Stimulated activated CD4-positive, alpha-beta T cell treated with anti-CD3 and anti-CD28 coated beads, Interleukin-4, amount 100 ng/mL, for 48 hours (primary cell): ENCODE results near the gene CD248.
"Not testable (repeated sequence)": the region's sequence is repeated elsewhere in the genome, so short reads cannot be mapped to it uniquely, and the experiment has no call there.

Experiments used
- DNase-seq, 2 donors: peaks; one replicate each; pipeline ENCODE4 v3.0.0-alpha.2; 2020; ENCODE audit warnings: low read depth in 2 of 2

CD248 gene

GRCh38 chr11:66289548-66290329, 27.1 kb downstream of the CD248 start:
- DNase-seq, result peak; percentile 76 to 82

GRCh38 chr11:66288671-66289547, 27.9 kb downstream of the CD248 start, which contains the start of gene YIF1A:
Gene YIF1A (minus strand): TSS chr11:66289143. CDS start chr11:66288985, 158 bp downstream.
- peak; percentile 93 to 98 for DNase-seq

DNA sequence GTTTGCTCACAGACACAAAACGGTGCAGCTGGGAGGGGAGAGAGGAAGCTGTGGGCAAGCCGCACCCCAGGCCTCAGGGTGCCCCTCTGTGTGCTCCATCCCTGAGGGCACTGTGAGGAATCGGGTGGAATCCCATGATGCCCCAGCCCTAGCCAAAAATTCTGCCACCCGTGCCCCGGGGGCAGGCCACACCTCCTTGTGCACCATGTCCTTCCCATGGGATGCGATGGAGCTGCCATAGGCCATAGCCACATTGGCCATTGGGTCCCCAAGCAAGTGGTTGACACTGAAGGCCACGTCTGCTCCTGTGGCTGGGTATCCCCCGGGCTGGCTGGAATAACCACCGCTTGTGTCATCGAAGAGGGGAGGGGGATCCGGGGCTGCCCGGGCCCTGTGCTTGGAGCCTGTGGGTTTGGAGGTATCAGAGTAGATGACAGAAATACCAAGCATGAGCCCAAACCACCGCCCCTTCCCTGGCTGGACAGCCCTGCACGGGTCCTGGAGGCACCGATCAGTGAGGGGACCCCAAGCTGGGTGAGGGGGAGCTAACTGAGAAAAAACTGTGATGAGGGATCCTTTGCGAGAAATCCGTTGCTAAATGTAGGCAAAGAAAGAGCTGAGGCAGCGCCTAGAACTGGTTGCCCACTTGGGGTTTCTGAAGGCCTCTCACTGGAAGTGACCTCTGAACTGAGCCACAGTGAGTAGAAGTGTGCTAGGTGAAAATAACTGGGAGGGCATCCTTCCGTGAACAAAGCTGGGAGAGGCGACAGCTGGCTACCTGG, 28.8 kb downstream of the CD248 start:
- no peak for DNase-seq

- no peak for DNase-seq
Observed at GRCh38 chr11:66287211-66287888, 29.5 kb downstream of the CD248 start.

DNA sequence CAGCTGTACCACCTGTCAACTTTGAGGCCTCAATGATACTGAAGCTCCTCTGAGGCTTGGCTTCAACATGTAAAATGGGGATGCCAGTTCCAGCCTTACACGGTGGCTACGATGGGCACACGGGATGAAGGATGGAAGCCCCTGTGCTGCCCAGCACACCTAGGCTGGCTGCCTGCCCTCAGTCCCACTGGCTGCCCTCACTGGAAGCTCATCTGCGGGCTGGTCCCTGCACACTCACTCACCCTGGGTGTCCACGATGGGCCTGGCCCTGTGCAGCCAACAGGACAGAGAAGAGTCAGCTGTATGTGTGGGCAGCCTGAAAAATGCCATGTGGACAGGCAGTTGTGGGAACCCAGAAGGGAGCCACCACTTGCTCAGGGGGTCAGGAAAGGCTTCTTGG, 30.1 kb downstream of the CD248 start:
- DNase-seq, result no peak

- no peak for DNase-seq
Observed at GRCh38 chr11:66285250-66285947, 31.4 kb downstream of the CD248 start.

DNA sequence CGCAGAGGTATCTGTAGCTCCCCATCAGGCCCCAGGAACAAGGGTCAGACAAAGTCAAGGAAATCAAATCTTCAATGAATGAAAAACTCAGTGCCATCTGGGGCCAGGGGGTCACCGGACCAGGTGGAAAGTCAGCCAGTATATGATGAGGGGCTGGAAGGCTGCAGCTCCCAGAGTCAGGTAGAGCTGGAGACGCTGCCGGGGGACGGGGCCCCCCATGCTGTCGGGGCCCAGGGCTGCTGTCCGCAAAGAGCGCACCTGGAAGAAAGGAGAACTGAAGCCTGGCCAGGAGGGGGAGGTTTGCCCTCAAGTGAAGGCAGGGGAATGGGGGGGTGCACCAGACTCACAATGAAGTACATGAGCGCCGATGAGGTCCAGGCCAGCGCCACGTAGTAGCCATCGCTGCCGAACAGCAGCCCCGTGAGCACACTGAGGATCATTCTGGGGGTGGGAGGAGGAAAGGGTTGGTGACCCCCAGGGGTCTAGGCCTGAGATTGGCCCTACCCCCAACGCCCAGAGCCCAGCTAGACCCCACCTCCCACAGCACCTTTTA, 32.2 kb downstream of the CD248 start:
- no peak for DNase-seq

GRCh38 chr11:66283461-66284105, 33.3 kb downstream of the CD248 start:
- DNase-seq, result no peak

DNA sequence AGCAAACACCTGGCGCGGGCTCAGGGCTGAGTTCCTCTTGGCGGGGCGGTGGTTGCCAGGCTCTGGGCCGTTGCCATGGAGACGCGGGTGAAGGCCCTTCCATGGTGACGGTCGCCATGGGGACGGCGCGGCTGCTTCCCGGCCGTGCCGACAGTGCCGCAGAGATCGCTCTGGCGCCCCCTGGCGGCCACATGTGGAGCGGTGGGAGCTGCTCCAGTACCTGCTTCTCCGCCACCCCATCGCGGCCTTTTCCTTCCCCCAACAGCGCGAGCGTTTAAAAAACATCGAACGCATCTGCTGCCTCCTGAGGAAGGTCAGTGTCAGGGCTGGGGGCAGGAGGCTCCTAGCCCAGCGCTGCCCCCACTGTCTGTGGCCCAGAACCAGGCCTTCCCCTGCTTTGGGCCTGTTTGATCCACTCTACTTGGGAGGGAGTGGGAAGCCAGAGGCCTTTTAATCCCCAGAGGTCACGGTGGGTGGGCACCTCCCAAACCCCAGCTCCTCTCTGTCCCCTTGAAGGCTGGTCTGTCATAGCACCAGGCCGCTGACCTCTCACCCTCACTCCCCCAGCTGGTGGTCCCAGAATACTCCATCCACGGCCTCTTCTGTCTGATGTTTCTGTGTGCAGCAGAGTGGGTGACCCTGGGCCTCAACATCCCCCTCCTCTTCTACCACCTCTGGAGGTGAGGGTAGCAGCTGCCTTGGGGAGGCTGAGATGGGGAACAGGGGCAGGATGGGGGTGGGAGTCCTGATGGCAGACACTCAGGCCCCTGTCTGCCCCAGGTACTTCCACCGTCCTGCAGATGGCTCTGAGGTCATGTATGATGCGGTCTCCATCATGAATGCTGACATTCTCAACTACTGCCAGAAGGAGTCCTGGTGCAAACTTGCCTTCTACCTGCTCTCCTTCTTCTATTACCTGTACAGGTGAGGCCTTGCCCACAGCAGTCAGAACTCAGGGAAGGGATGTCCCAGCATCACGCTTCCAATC, 34.1 kb downstream of the CD248 start:
- DNase-seq, result peak; percentile 99 to 100

- no peak for DNase-seq
Observed at GRCh38 chr11:66281776-66282467, 34.9 kb downstream of the CD248 start.

- no peak for DNase-seq
Observed at GRCh38 chr11:66281001-66281400, 35.8 kb downstream of the CD248 start.

GRCh38 chr11:66280428-66280827, 36.4 kb downstream of the CD248 start:
- no peak for DNase-seq

GRCh38 chr11:66279092-66279734, 37.6 kb downstream of the CD248 start:
- no peak for DNase-seq

DNA sequence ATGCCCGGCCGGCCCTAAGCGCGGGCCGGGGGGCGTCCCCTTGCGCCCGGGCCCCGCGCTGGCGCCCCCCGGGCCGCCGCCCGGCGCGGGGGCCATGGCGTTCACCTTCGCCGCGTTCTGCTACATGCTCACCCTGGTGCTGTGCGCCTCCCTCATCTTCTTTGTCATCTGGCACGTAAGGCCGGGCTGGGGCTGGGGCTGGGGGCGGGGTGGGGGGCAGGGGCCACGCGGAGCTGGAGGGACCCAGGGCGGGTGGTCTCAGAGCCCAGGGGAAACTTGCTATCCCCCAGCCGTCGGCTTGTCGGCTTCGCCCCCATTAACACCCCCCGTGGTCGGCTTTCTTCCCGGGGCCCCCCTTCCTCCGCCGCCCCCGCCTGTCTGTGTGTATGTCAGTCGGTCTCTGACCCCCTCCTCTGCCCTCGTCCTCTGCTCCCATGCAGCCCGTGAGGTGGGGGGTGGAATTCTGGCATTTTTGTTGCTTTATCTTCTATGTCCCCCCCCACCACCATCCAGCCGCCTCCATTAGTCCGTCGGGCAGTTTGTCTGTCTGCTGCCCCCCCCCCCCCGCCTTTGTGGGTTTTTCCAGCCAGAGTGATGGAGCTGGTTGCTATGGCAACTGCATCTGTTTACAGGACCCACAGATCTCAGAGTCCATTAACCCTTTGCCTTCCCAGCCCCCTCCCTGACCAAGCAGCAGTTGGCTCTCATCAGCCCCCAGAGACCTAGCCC, 38.3 kb downstream of the CD248 start:
- DNase-seq, result no peak

- no peak for DNase-seq
Observed at GRCh38 chr11:66277471-66278362, 39.1 kb downstream of the CD248 start, which contains the start of gene CNIH2. Gene CNIH2 (plus strand): TSS chr11:66278175. CDS start chr11:66278457, 282 bp downstream.

DNA sequence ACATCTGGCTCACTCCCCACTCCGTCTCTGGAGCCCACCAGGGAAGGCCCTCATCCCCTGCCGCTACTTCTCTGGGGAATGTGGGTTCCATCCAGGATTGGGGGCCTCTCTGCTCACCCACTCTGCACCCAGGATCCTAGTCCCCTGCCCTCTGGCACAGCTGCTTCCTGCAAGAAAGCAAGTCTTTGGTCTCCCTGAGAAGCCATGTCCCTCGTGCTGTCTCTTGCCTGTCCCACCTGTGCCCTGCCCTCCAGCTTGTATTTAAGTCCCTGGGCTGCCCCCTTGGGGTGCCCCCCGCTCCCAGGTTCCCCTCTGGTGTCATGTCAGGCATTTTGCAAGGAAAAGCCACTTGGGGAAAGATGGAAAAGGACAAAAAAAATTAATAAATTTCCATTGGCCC, 39.8 kb downstream of the CD248 start:
- not testable (repeated sequence) for DNase-seq
